ENCODE data around the gene ALDH1L1. TPM values are rescaled to one million over a fixed set of nuclear protein-coding genes. Genes with fewer than 3 reads are reported as not detected.

ALDH1L1 gene
- total and polyA plus RNA-seq, 5 experiments from 2014 or later: not detected

- POLR2A ChIA-PET: no interaction called here
- H3K9me3 Mint-ChIP-seq: no peaks in the 10 kb centered on the region
- DNase-seq: peak in 1 of 10 donors; percentile 36
- H3K4me1 Mint-ChIP-seq: no peaks in the 10 kb centered on the region
- no peak overlapping the region for H3K4me3 Mint-ChIP-seq
- ATAC-seq: no peak
- H3K27ac Mint-ChIP-seq: peak overlapping the region in 1 of 10 donors; percentile 15
- H3K36me3 Mint-ChIP-seq: no peaks in the 10 kb centered on the region
- H3K27me3 Mint-ChIP-seq: peaks cover 2 to 11% (median 4%) of the 10 kb centered on the region in 5 donors
Observed at GRCh38 chr3:126114443-126115386, 65.7 kb downstream of the ALDH1L1 start.

- ATAC-seq: peak; percentile 51 to 72
- POLR2A ChIA-PET: no interaction called here
- Mint-ChIP-seq H3K4me3 (no peak overlapping the region), H3K4me1 (no peaks in the 10 kb centered on the region), H3K9me3 (no peaks in the 10 kb centered on the region), H3K27ac (no peak overlapping the region), H3K27me3 (peaks cover 0 to 3% (median 2%) of the 10 kb centered on the region in 5 donors), H3K36me3 (no peaks in the 10 kb centered on the region)
- peak in 2 of 10 donors; percentile 19 to 45 for DNase-seq
Observed at GRCh38 chr3:126113733-126114442, 66.5 kb downstream of the ALDH1L1 start.

GRCh38 chr3:126113238-126113555, 67.2 kb downstream of the ALDH1L1 start:
- H3K4me3 Mint-ChIP-seq: no peak overlapping the region
- no peak for ATAC-seq
- no peaks in the 10 kb centered on the region for H3K36me3 Mint-ChIP-seq
- H3K9me3 Mint-ChIP-seq: no peaks in the 10 kb centered on the region
- H3K27me3 Mint-ChIP-seq: peaks cover 0 to 2% (median 0%) of the 10 kb centered on the region in 5 donors
- H3K4me1 Mint-ChIP-seq: no peaks in the 10 kb centered on the region
- POLR2A ChIA-PET: no interaction called here
- H3K27ac Mint-ChIP-seq: peak overlapping the region in 1 of 10 donors; percentile 31
- no peak for DNase-seq

GRCh38 chr3:126112531-126113237, 67.7 kb downstream of the ALDH1L1 start:
- ATAC-seq: no peak
- Mint-ChIP-seq H3K4me3 (no peak overlapping the region), H3K27ac (peak overlapping the region in 1 of 10 donors; percentile 31), H3K27me3 (peaks cover 0 to 2% (median 0%) of the 10 kb centered on the region in 5 donors), H3K36me3 (no peaks in the 10 kb centered on the region), H3K4me1 (no peaks in the 10 kb centered on the region), H3K9me3 (no peaks in the 10 kb centered on the region)
- POLR2A ChIA-PET: no interaction called here
- peak in 1 of 10 donors; percentile 41 for DNase-seq

GRCh38 chr3:126111566-126112475, 68.6 kb downstream of the ALDH1L1 start:
- Mint-ChIP-seq H3K4me1 (no peaks in the 10 kb centered on the region), H3K27ac (no peak overlapping the region), H3K9me3 (no peaks in the 10 kb centered on the region), H3K4me3 (no peak overlapping the region), H3K27me3 (peaks cover 0 to 2% (median 0%) of the 10 kb centered on the region in 5 donors), H3K36me3 (no peaks in the 10 kb centered on the region)
- ATAC-seq (no peak), DNase-seq (peak in 2 of 10 donors; percentile 10 to 43)
- POLR2A ChIA-PET: no interaction called here

- H3K27ac Mint-ChIP-seq: no peak overlapping the region
Observed at GRCh38 chr3:126111126-126111551, 69.2 kb downstream of the ALDH1L1 start.

GRCh38 chr3:126110431-126111125, 69.8 kb downstream of the ALDH1L1 start:
- no peak overlapping the region for H3K27ac Mint-ChIP-seq
- H3K4me3 Mint-ChIP-seq: no peak overlapping the region
- no peak for ATAC-seq
- POLR2A ChIA-PET: no interaction called here
- H3K27me3 Mint-ChIP-seq: peaks cover 0 to 2% (median 0%) of the 10 kb centered on the region in 5 donors
- H3K36me3 Mint-ChIP-seq: no peaks in the 10 kb centered on the region
- peak in 2 of 10 donors; percentile 10 to 22 for DNase-seq
- H3K4me1 Mint-ChIP-seq: no peaks in the 10 kb centered on the region
- no peaks in the 10 kb centered on the region for H3K9me3 Mint-ChIP-seq

More at GRCh38 chr3:126111126-126111551, 69.2 kb downstream of the ALDH1L1 start:
- Mint-ChIP-seq H3K4me1 (no peaks in the 10 kb centered on the region), H3K27me3 (peaks cover 0 to 2% (median 0%) of the 10 kb centered on the region in 5 donors), H3K9me3 (no peaks in the 10 kb centered on the region), H3K4me3 (no peak overlapping the region), H3K36me3 (no peaks in the 10 kb centered on the region)
- ATAC-seq (no peak), DNase-seq (peak in 2 of 10 donors; percentile 6 to 55)
- POLR2A ChIA-PET: no interaction called here

- H3K4me1 Mint-ChIP-seq: no peaks in the 10 kb centered on the region
Observed at GRCh38 chr3:126109880-126110235, 70.5 kb downstream of the ALDH1L1 start.

GRCh38 chr3:126109146-126109879, 71.1 kb downstream of the ALDH1L1 start:
- no peak for ATAC-seq
- H3K27me3 Mint-ChIP-seq: peaks cover 0 to 2% (median 0%) of the 10 kb centered on the region in 5 donors
- H3K27ac Mint-ChIP-seq: peak overlapping the region in 1 of 10 donors; percentile 9
- H3K9me3 Mint-ChIP-seq: no peaks in the 10 kb centered on the region
- no peaks in the 10 kb centered on the region for H3K36me3 Mint-ChIP-seq
- peaks cover 0 to 1% (median 0%) of the 10 kb centered on the region in 4 donors for H3K4me1 Mint-ChIP-seq
- H3K4me3 Mint-ChIP-seq: no peak overlapping the region
- DNase-seq: peak in 1 of 10 donors; percentile 7
- POLR2A ChIA-PET: no interaction called here

More at GRCh38 chr3:126109880-126110235, 70.5 kb downstream of the ALDH1L1 start:
- POLR2A ChIA-PET: no interaction called here
- H3K27me3 Mint-ChIP-seq: peaks cover 0 to 2% (median 0%) of the 10 kb centered on the region in 5 donors
- no peak overlapping the region for H3K27ac Mint-ChIP-seq
- H3K4me3 Mint-ChIP-seq: no peak overlapping the region
- DNase-seq: peak in 2 of 10 donors; percentile 10 to 36
- H3K36me3 Mint-ChIP-seq: no peaks in the 10 kb centered on the region
- H3K9me3 Mint-ChIP-seq: no peaks in the 10 kb centered on the region
- no peak for ATAC-seq

GRCh38 chr3:126108676-126109050, 71.7 kb downstream of the ALDH1L1 start:
- Mint-ChIP-seq H3K27me3 (peaks cover 0 to 2% (median 0%) of the 10 kb centered on the region in 5 donors), H3K4me3 (no peak overlapping the region), H3K36me3 (no peaks in the 10 kb centered on the region), H3K4me1 (peaks cover 0 to 2% (median 0%) of the 10 kb centered on the region in 4 donors), H3K9me3 (no peaks in the 10 kb centered on the region), H3K27ac (no peak overlapping the region)
- DNase-seq (peak in 1 of 10 donors; percentile 11), ATAC-seq (no peak)
- POLR2A ChIA-PET: no interaction called here

Measured in naive thymus-derived CD8-positive, alpha-beta T cell (primary cell).